ENCODE data around the gene MRPL16. TPM values are rescaled to one million over a fixed set of nuclear protein-coding genes. Genes with fewer than 3 reads are reported as not detected.

Gene MRPL16
- total and polyA plus RNA-seq, 4 donors: 24.9 to 54.9 (median 39.6) TPM

GRCh38 chr11:59792507-59792906, 18.1 kb downstream of the MRPL16 start (continued):
- TF ChIP-seq ZBTB33 (IDR thresholded peaks at IDR 0.05): no peak
- no peak for TF ChIP-seq GABPA (IDR thresholded peaks at IDR 0.05 in 1 of 2, conservative IDR thresholded peaks at IDR 0.05 in 1 of 2)
- TF ChIP-seq NR2F2 (IDR thresholded peaks at IDR 0.05): no peak
- TF ChIP-seq HNF4A (conservative IDR thresholded peaks at IDR 0.05): no peak
- no peak for TF ChIP-seq RAD21 (IDR thresholded peaks at IDR 0.05)
- TF ChIP-seq TAF1 (conservative IDR thresholded peaks at IDR 0.05): no peak
- no peak for TF ChIP-seq FOXA1 (IDR thresholded peaks at IDR 0.05)
- TF ChIP-seq RXRA (IDR thresholded peaks at IDR 0.05): no peak

- peak overlapping the region in 1 of 2 donors; percentile 8 for H3K27ac ChIP-seq (ENCODE audit: low read depth in 1 of 2, low read length in 2 of 2)
- peak; percentile 36 for TF ChIP-seq SP1 (IDR thresholded peaks at IDR 0.05)
- TF ChIP-seq NR2F2 (IDR thresholded peaks at IDR 0.05): no peak
- peak; percentile 24 to 41 for TF ChIP-seq HNF4A (conservative IDR thresholded peaks at IDR 0.05)
- H3K9ac ChIP-seq (ENCODE audit: low read depth in 1 of 2, low read length in 2 of 2): no peak overlapping the region
- DNase-seq (ENCODE audit: low spot score): no peak
- H3K36me3 ChIP-seq (ENCODE audit: control insufficient read depth in 4 of 4, insufficient read depth in 3 of 4, low read depth in 1 of 4, low read length in 3 of 4): peaks cover 0 to 18% (median 14%) of the 10 kb centered on the region in 4 donors
- H3K4me3 ChIP-seq (ENCODE audit: low read depth in 1 of 3, low read length in 3 of 3): no peak overlapping the region
- no peaks in the 10 kb centered on the region for H3K27me3 ChIP-seq (ENCODE audit: control insufficient read depth in 4 of 4, insufficient read depth in 4 of 4, low read length in 3 of 4)
- H3K9me3 ChIP-seq (ENCODE audit: control insufficient read depth in 4 of 4, low read length in 3 of 4): no peaks in the 10 kb centered on the region
- peaks cover 0 to 7% (median 1%) of the 10 kb centered on the region in 4 donors for H3K4me1 ChIP-seq (ENCODE audit: control insufficient read depth in 4 of 4, insufficient read depth in 4 of 4, low read length in 3 of 4)
- 79% methylated on average over 4 of the region's 4 CpGs for WGBS
These were observed 18.9 kb downstream of the MRPL16 start for GRCh38 chr11:59791639-59792038.

GRCh38 chr11:59787816-59788215, 22.8 kb downstream of the MRPL16 start:
- no peaks in the 10 kb centered on the region for H3K9me3 ChIP-seq (ENCODE audit: control insufficient read depth in 4 of 4, low read length in 3 of 4)
- no peak for DNase-seq (ENCODE audit: low spot score)
- H3K4me1 ChIP-seq (ENCODE audit: control insufficient read depth in 4 of 4, insufficient read depth in 4 of 4, low read length in 3 of 4): peaks cover 0 to 9% (median 1%) of the 10 kb centered on the region in 4 donors
- 87% methylated on average over 3 of the region's 3 CpGs for WGBS
- no peak overlapping the region for H3K9ac ChIP-seq (ENCODE audit: low read depth in 1 of 2, low read length in 2 of 2)
- TF ChIP-seq SP1 (IDR thresholded peaks at IDR 0.05) (no peak), EGR1 (IDR thresholded peaks at IDR 0.05; ENCODE audit: low read depth in 2 of 2) (no peak), TAF1 (conservative IDR thresholded peaks at IDR 0.05) (no peak), HNF4A (conservative IDR thresholded peaks at IDR 0.05) (no peak), FOXA2 (IDR thresholded peaks at IDR 0.05) (no peak), JUND (IDR thresholded peaks at IDR 0.05) (no peak), YY1 (IDR thresholded peaks at IDR 0.05) (no peak), FOXA1 (IDR thresholded peaks at IDR 0.05) (no peak), NR2F2 (IDR thresholded peaks at IDR 0.05) (no peak), REST (IDR thresholded peaks at IDR 0.05) (no peak), RAD21 (IDR thresholded peaks at IDR 0.05) (no peak), CTCF (IDR thresholded peaks at IDR 0.05; ENCODE audit: low read depth, low read length, missing input control) (no peak), MAX (IDR thresholded peaks at IDR 0.05) (no peak), ATF3 (IDR thresholded peaks at IDR 0.05) (no peak), RXRA (IDR thresholded peaks at IDR 0.05) (no peak), ZBTB33 (IDR thresholded peaks at IDR 0.05) (no peak), HNF4G (IDR thresholded peaks at IDR 0.05) (no peak), GABPA (IDR thresholded peaks at IDR 0.05 in 1 of 2, conservative IDR thresholded peaks at IDR 0.05 in 1 of 2) (no peak)
- no peak overlapping the region for H3K27ac ChIP-seq (ENCODE audit: low read depth in 1 of 2, low read length in 2 of 2)
- H3K27me3 ChIP-seq (ENCODE audit: control insufficient read depth in 4 of 4, insufficient read depth in 4 of 4, low read length in 3 of 4): no peaks in the 10 kb centered on the region
- H3K4me3 ChIP-seq (ENCODE audit: low read depth in 1 of 3, low read length in 3 of 3): no peak overlapping the region
- peaks cover 0 to 9% (median 2%) of the 10 kb centered on the region in 4 donors for H3K36me3 ChIP-seq (ENCODE audit: control insufficient read depth in 4 of 4, insufficient read depth in 3 of 4, low read depth in 1 of 4, low read length in 3 of 4)

Data from liver (tissue), 9 donors.